ENCODE results near the gene RHOT2.

Gene RHOT2

DNA sequence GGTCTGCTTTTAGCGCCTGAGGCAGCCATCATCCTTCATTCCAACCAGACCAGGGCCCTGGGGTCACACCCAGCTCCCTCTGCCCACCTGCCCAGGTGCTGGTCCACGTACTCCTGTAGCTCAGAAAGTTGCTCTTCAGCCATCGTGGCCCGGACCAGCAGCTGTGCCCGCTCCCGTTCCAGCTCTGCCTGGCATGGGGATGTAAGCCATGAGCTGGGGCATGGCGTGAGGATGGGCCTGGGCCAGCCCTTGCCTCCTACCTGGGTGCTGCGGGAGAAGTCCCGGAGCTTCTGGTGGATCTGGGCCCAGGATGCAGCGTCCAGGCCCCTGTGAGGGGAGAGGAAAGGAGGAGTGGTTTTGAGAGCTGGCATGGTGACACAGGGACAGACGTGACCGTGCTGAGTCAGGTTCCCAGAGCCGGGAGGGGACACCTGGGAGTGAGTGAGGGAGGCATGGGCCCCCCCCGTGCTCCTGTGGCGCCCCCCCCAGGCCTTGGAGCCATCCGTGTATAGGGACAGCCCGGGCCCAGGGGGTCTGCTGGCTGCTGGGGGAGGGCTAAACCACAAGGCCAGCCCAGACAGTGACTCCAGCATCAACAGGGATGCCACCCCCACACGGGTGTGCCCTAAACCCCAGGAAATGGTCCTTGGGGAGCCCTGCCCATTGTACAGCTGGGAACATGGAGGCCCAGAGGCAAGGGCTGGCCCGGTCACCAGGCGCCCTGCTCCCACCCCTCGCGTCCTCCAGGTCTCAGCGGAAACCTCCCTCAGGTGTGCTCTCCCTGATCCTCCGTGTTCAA, 55.1 kb downstream of the RHOT2 start:
- Histone ChIP-seq H3K9me3 (ENCODE audit: control insufficient read depth, low read length) (no peaks in the 10 kb centered on the region), H3K27me3 (ENCODE audit: control insufficient read depth, insufficient read depth, low read length, poor library complexity, severe bottlenecking) (peaks cover 26% of the 10 kb centered on the region), H3K4me1 (ENCODE audit: control insufficient read depth, insufficient read depth, low read length) (peaks cover 37% of the 10 kb centered on the region), H3K27ac (ENCODE audit: insufficient read depth, low read depth, low read length, poor library complexity, severe bottlenecking) (no peak overlapping the region), H3K4me3 (ENCODE audit: insufficient read depth, low read depth, low read length) (no peak overlapping the region), H3K36me3 (ENCODE audit: control insufficient read depth, insufficient read depth, low read length) (no peaks in the 10 kb centered on the region)
- WGBS, 2 experiments: 94 to 95% methylated on average over 24 of the region's 24 CpGs

DNA sequence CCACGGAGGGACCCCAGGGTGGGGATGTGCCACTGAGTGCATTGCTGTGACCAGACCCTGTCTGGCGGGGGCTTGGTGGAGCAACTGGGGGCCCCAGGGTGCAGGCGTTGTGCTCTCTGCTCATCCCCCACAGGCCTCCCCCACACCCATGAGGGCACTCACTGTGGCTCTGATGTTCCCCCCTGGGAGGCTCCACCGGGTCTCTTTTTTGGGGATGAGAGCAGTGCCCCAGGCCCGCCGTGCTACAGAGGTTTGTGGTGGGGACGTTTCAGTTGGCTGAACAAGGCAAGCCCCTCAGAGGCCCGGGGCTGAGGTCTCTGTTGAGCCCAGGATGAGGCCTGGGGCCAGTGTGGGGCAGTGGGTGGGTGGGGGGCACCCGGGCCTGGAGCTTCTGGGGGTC, 55.8 kb downstream of the RHOT2 start:
- no peak overlapping the region for H3K27ac ChIP-seq (ENCODE audit: insufficient read depth, low read depth, low read length, poor library complexity, severe bottlenecking)
- H3K36me3 ChIP-seq (ENCODE audit: control insufficient read depth, insufficient read depth, low read length): no peaks in the 10 kb centered on the region
- H3K4me3 ChIP-seq (ENCODE audit: insufficient read depth, low read depth, low read length): no peak overlapping the region
- WGBS, 2 experiments: 94% methylated on average over 9 of the region's 9 CpGs
- H3K4me1 ChIP-seq (ENCODE audit: control insufficient read depth, insufficient read depth, low read length): peaks cover 30% of the 10 kb centered on the region
- peaks cover 32% of the 10 kb centered on the region for H3K27me3 ChIP-seq (ENCODE audit: control insufficient read depth, insufficient read depth, low read length, poor library complexity, severe bottlenecking)
- no peaks in the 10 kb centered on the region for H3K9me3 ChIP-seq (ENCODE audit: control insufficient read depth, low read length)
